Smooth muscle cell (in vitro differentiated cells): ENCODE results near the gene ATP12A. TPM values are rescaled to one million over a fixed set of nuclear protein-coding genes. Genes with fewer than 3 reads are reported as not detected.

ENCODE experiments used
- DNase-seq: peaks from one replicate; lab custom pipeline; 2025; ENCODE audit not compliant: unreplicated experiment; lab: John Stamatoyannopoulos, UW
- H2AFZ ChIP-seq: fragments of 200-600 bp; sonication (generic); 2 replicates; pipeline ENCODE4 v1.6.0; 2016; ENCODE audit warnings: antibody characterized with exemption, low read depth, mild to moderate bottlenecking
- H3F3A ChIP-seq: fragments of 200-600 bp; sonication (generic); 2 replicates; pipeline ENCODE4 v1.6.0; 2017; ENCODE audit warnings: antibody characterized with exemption, low read depth
- H3K27ac ChIP-seq: fragments of 200-600 bp; sonication (generic); 2 replicates; pipeline ENCODE4 v1.5.1; 2016; ENCODE audit warnings: low read depth, mild to moderate bottlenecking
- H3K27me3 ChIP-seq: fragments of 200-600 bp; sonication (generic); 2 replicates; pipeline ENCODE4 v1.6.1; 2016; ENCODE audit warnings: low read depth, mild to moderate bottlenecking
- H3K36me3 ChIP-seq: fragments of 200-600 bp; sonication (generic); 2 replicates; pipeline ENCODE4 v1.5.1; 2016; ENCODE audit warnings: low read depth
- H3K4me1 ChIP-seq: fragments of 200-600 bp; sonication (generic); 2 replicates; pipeline ENCODE4 v1.5.1; 2016; ENCODE audit warnings: low read depth
- H3K4me2 ChIP-seq: fragments of 200-600 bp; sonication (generic); 2 replicates; pipeline ENCODE4 v1.6.0; 2016; ENCODE audit warnings: mild to moderate bottlenecking
- H3K4me3 ChIP-seq: fragments of 200-600 bp; sonication (generic); 2 replicates; pipeline ENCODE4 v1.5.1; 2016; ENCODE audit warnings: mild to moderate bottlenecking
- H3K79me2 ChIP-seq: fragments of 200-600 bp; sonication (generic); 2 replicates; pipeline ENCODE4 v1.6.0; 2016; ENCODE audit warnings: low read depth, mild to moderate bottlenecking
- H3K9ac ChIP-seq: fragments of 200-600 bp; sonication (generic); 2 replicates; pipeline ENCODE4 v1.6.0; 2016; ENCODE audit warnings: low read depth
- H3K9me3 ChIP-seq: fragments of 200-600 bp; sonication (generic); replicated peaks from 2 replicates; pipeline ENCODE4 v1.5.1; 2016; ENCODE audit warnings: low read depth
- H4K20me1 ChIP-seq: fragments of 200-600 bp; sonication (generic); 2 replicates; pipeline ENCODE4 v1.6.0; 2016; ENCODE audit warnings: low read depth
- WGBS: methylation state at CpG from one replicate; pipeline ENCODE4 v1.1.7; 2016; ENCODE audit warnings: low lambda C conversion rate; 5-methylcytosine and 5-hydroxymethylcytosine counted together
- polyA plus RNA-seq: library from polyadenylated mRNA; unstranded; fragments of >200 nt; fragmentation: Nextera tagmentation; extraction: Ambion mirVana; gene quantifications from 2 replicates; pipeline ENCODE4 v1.2.1, GENCODE V29; 2016
- total RNA-seq: library from RNA; depleted of rRNA; stranded (reverse); fragments of >200 nt; gene quantifications from 2 replicates; pipeline ENCODE4 v1.2.3, GENCODE V29; 2014
- TF ChIP-seq, protein P1 (sequence below): fragments of 200-600 bp; sonication (generic); IDR thresholded peaks from 2 replicates; pipeline ENCODE4 v1.5.1; 2017; ENCODE audit warnings: borderline replicate concordance, mild to moderate bottlenecking, antibody characterized with exemption; ENCODE audit not compliant: insufficient read depth, poor library complexity, severe bottlenecking

ATP12A gene
- total and polyA plus RNA-seq, 2 experiments from 2014 or later: 0.63 to 0.67 TPM

- WGBS: 86% methylated on average over 4 of the region's 4 CpGs
- TF ChIP-seq, protein P1, sequence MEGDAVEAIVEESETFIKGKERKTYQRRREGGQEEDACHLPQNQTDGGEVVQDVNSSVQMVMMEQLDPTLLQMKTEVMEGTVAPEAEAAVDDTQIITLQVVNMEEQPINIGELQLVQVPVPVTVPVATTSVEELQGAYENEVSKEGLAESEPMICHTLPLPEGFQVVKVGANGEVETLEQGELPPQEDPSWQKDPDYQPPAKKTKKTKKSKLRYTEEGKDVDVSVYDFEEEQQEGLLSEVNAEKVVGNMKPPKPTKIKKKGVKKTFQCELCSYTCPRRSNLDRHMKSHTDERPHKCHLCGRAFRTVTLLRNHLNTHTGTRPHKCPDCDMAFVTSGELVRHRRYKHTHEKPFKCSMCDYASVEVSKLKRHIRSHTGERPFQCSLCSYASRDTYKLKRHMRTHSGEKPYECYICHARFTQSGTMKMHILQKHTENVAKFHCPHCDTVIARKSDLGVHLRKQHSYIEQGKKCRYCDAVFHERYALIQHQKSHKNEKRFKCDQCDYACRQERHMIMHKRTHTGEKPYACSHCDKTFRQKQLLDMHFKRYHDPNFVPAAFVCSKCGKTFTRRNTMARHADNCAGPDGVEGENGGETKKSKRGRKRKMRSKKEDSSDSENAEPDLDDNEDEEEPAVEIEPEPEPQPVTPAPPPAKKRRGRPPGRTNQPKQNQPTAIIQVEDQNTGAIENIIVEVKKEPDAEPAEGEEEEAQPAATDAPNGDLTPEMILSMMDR: no peak
These were observed 54.7 kb downstream of the ATP12A start for GRCh38 chr13:24734950-24735349.

DNA sequence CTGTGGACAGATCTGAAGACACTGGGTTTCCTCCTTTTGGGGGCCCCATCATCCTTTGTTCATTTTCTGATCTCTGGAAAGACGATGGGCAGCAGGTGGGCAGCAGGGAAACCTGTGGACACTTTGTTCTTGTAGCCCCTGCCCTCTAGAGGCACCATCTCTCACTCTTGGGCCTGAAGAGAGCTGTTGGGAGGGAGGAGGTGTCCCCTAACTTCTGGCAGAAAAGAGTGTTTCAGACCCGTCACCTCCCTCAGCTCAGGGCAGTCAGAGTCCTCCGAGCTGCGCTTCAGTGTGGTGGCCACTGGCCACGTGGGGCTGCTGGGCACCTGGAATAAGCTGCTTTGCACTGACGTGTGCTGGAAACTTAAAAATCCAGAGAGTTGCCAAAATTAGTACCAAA is 56.8 kb downstream of the ATP12A start:
- Histone ChIP-seq H3K4me1 (no peaks in the 10 kb centered on the region), H3K4me2 (no peak overlapping the region), H3K4me3 (no peak overlapping the region), H4K20me1 (no peaks in the 10 kb centered on the region), H3K9ac (no peak overlapping the region), H3K27ac (no peak overlapping the region), H3K9me3 (no peaks in the 10 kb centered on the region), H2AFZ (no peak overlapping the region), H3K79me2 (no peaks in the 10 kb centered on the region), H3K27me3 (no peaks in the 10 kb centered on the region), H3F3A (no peaks in the 10 kb centered on the region), H3K36me3 (no peaks in the 10 kb centered on the region)
- DNase-seq: no peak
- TF ChIP-seq, protein P1: no peak
- WGBS: 80% methylated on average over 6 of the region's 6 CpGs

More at GRCh38 chr13:24734950-24735349, 54.7 kb downstream of the ATP12A start:
- H3F3A ChIP-seq: no peaks in the 10 kb centered on the region
- H3K9me3 ChIP-seq: no peaks in the 10 kb centered on the region
- H3K4me3 ChIP-seq: no peak overlapping the region
- no peak overlapping the region for H2AFZ ChIP-seq
- H4K20me1 ChIP-seq: no peaks in the 10 kb centered on the region
- no peak overlapping the region for H3K4me2 ChIP-seq
- H3K27me3 ChIP-seq: no peaks in the 10 kb centered on the region
- H3K36me3 ChIP-seq: no peaks in the 10 kb centered on the region
- no peak overlapping the region for H3K9ac ChIP-seq
- no peaks in the 10 kb centered on the region for H3K79me2 ChIP-seq
- no peak for DNase-seq
- no peak overlapping the region for H3K27ac ChIP-seq
- no peaks in the 10 kb centered on the region for H3K4me1 ChIP-seq

GRCh38 chr13:24738366-24738847 is 58.2 kb downstream of the ATP12A start:
- no peak overlapping the region for H3K9ac ChIP-seq
- DNase-seq: no peak
- no peaks in the 10 kb centered on the region for H3F3A ChIP-seq
- no peaks in the 10 kb centered on the region for H3K36me3 ChIP-seq
- TF ChIP-seq, protein P1: no peak
- H2AFZ ChIP-seq: no peak overlapping the region
- no peaks in the 10 kb centered on the region for H3K79me2 ChIP-seq
- no peak overlapping the region for H3K4me2 ChIP-seq
- H3K27ac ChIP-seq: no peak overlapping the region
- no peaks in the 10 kb centered on the region for H3K9me3 ChIP-seq
- H3K4me3 ChIP-seq: no peak overlapping the region
- peaks cover 6% of the 10 kb centered on the region for H3K27me3 ChIP-seq
- 96% methylated on average over 5 of the region's 5 CpGs for WGBS
- H3K4me1 ChIP-seq: no peaks in the 10 kb centered on the region
- no peaks in the 10 kb centered on the region for H4K20me1 ChIP-seq
